Activated T-cell treated with anti-CD3 and anti-CD28 coated beads for 1 hour (primary cell): ENCODE measurements around the gene GRID1.
"Not testable (repeated sequence)": the region's sequence is repeated elsewhere in the genome, so short reads cannot be mapped to it uniquely, and the experiment has no call there.

Source experiments
- DNase-seq: peaks from one replicate; pipeline ENCODE4 v3.0.0-alpha.2; 2020; ENCODE audit warnings: low read depth

Gene GRID1

DNA sequence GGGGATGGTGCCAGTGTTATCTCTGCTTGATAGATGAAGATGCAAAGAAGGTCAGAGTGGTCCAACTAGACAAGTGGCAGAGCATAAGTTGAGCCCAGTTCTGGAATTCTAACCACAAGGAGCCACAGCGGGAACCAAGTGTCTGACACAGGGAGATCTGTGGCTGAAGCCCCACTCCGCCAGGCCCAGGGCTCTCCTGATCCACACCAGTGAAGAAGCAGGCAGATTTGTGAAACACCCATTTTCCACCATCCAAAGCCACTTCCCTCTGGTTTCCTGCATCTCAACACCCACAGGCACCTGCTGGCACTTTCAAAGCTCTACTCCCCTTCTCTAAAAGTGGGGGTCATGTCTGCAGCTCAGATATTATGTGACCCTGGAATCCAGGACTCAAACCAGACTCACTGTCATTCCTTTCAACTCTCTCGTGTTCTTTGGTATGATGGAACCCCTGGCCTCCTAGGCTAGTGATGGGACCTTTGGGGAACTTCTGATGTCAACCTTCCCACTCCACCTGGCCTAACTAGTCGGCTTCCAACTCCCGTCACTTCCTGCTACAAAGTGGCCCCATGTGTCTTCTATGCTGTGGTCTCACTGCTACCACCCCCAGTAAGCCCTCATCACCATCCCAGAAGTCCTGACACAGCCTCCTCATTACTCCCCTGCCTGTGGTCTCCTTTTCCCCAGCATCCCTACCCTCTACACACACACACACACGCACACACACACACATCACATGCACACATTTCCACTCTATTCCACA is 177.6 kb downstream of the GRID1 start:
- DNase-seq: no peak

DNA sequence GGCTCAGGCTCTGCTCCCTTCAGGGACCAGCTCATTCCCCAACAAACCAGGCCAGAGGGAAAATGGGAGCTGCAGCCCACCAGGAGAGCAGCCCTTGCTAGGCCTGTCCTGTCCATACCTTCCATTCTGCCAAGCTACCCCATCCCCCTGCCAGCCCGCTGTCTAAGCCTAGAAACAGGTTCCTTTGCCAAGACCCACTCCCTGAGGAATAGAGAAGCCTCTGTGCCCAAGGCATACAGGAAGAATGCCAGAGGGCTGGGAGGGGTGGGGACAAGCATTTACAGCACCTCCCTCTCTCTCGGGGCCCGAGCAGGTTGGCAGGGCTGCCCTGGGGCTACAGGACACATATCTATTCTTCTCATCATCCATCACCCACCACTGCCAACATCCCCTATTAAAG is 178.3 kb downstream of the GRID1 start:
- DNase-seq: no peak

DNA sequence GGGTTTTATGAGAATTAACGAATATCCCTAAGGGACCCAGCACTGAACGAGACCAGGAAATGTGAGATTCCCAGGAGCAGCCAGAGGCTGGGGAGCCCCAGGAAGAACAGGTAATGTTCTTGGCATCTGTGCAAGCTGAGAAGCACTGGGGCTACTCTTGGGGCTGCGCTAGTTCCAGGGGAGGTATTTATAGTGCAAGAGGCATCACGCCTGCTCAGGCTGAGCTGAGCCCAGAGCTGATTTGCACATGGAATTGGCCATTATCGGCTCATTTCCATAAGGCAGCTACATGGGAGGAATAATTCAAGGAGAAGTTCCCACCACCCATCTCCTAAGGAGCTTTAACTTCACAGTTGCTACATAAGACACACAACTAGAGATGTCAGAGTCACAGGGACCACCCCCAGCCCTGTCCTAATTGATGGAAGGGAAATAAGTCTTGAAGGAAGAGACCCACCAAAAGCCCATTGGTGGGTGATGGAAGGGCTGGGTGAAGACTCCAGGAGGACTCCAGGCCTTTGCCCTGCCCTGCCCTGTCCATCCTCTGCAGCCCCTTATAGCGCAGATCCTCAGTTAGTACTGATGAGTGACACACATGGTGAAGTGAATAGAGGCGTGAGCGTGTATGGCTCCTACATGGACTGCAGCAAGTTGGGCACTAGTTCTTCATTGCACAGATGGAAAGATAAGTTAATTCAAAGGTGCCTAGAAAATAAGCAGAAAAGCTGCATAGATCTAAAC is 178.9 kb downstream of the GRID1 start:
- DNase-seq: no peak

DNA sequence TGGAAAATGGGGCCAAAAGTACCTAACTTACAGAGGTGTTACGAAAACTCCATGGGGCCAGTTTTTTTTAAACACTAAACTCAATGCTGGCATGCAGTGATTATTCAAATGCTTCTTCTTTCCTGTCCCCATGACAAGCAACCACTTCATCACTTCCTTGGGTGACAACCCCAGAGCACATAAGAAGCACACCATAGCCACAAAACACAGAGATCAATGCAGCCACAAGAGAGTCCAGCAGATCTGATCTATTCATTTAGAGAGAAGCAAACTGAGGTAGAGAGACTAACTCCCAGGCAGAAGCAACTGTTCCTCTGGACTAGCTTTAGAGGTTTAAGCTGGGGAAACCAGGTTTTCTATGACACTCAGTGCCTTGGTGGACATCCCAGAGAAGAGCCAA is 180.0 kb downstream of the GRID1 start:
- DNase-seq: no peak

DNA sequence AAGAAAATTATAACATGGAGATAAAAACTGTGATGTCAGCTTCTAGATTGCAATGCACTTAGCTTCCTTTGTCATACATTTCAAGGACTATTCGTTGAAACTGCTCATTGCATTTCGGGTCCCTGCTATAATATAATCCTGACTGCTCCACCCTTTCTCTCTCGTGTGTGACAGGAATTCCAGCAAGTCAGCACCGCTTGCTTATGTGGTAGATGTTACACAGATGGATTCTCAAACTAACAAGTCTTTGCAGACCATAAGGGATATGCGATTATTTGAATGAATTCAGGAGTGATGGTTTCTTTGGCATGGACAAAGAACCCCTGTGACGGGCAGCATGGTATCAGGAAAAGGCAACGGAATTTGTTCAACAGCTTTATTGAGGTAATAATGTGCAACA is 184.0 kb downstream of the GRID1 start:
- no peak for DNase-seq

DNA sequence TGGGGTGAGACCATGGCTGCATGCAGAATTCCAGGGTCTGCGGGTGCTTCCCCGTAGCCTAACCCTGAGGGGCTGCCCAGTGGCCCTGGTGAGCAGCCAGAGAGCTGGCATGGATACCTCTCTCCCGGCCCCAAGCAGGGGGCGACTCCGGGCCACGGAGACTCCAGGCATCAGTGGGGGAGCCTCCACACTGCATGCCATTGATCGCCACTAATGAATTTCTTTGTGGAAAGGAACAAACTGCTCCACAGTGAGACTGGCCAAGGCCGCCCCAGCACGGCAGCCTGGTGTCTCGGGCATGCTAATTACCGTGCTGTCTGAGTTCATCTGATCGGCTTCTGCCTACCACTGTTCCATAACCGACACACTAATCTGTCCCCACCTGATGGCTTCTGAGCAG is 184.4 kb downstream of the GRID1 start:
- no peak for DNase-seq

DNA sequence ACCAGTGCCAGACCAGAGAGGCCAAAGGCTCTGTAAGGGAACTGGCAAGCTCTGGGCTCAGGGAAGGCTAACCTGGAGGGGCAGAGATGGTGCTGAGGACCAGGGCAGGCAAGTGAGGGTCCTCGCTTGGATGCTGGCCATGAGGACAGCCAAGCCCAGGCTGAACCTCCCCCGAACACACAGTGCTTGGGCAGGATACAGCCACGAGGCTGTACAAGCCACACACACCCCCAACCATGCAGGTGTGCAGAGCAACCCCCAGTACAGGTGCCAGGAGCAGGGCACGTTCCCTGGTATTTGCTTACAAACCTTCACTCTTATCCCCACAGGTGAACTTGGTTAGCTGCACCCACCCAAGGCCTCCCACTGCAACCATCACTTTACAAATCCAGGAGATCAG is 185.7 kb downstream of the GRID1 start:
- DNase-seq: no peak

DNA sequence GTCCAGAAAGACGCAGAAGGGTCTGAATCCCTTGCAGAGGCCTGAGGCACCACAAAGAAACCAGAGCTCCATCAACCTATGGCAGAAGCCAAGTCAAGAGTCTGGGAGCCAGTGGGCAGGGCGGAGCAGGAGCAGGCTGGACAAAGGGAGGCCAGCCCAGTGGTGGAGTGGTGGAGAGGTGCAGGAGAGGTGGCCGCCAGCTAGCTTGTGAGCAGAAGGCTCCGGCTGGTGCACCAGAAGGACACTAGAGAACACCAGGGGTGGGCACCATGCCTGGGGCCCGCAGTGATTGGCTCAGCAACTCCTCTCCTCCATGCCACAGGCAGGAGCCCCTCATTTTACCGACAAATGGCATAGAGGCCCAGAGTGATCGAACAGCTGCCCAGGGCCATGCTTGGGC is 186.6 kb downstream of the GRID1 start:
- no peak for DNase-seq

DNA sequence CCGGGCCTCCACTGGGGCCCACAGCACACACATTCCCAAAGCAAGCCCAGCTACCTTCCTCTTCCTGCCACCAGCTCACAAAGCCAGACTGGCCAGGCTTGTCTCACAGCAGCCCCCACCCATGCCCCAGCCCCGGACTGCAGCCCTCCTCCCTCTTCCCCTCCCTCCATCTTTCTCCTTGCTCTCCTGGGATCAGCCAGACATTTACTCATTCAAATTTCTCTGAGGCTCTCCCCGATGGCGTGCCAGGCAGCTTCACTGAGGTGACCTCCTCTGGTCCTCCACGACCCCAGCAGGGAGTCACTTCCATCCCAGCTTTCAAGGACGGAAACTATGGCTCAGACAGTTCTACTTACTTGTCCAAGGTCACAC is 187.5 kb downstream of the GRID1 start:
- no peak for DNase-seq

DNA sequence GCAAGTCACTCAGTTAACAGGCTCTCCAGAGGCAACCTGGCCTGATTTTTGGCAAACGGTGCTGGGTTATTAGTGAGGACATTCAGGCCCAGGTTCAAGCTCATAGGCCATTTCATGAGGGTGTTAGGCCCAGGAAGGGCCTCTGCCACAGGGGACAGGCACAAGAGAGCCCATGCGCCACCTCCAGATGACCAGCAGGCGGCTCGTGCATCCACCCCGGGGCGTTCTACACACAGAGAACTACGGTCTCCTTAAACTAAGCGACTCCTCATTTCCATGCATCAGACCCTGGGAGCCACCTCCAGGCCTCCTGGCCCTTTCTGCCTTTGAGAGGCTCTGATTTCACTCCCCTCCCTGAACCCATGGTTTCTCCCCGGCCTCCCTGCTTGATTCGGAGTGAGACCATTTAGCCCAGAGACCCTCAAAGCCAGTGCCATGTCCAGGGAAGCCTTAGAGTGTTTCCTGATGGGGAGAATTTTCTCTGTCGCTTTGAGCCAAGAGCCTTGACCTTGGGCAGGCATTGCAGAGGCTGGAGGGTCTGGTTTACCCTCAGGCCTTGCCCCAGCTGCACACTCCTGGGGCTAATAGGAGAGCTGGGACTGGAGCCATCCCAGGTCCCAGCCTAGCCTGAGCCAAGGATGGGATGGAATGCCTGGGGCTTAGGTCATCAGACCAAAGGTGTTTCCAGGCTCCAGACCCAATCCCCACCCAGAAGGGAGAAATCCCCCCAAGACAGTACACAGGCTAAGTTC is 188.0 kb downstream of the GRID1 start:
- no peak for DNase-seq

DNA sequence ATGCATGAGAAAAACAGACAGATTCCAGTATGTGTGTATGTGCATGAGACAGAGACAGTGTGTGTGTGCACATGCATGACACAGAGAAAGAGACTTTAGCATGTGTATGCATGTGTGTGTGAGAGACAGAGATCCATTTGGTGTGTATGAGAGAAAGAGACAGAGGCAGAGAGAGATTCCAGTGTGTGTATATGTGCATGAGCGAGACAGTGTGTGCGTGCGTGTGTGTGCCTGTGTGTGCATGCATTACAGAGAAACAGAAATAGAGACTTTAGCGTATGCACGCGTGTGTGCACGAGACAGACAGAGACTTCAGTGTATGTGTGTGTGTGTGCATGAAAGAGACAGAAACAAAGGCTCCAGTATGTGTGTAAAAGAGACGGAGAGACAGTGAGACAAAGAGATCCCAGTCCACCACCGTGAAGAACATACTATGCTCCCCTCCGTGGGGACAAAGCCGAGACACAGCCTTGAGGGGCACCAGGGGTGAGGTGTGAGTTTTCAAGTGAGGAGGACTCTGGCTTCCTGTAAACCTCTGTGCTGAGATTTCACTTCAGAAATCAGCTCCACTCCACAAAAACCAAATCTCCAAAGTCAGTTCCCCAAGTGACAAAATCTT is 188.9 kb downstream of the GRID1 start:
- no peak for DNase-seq

DNA sequence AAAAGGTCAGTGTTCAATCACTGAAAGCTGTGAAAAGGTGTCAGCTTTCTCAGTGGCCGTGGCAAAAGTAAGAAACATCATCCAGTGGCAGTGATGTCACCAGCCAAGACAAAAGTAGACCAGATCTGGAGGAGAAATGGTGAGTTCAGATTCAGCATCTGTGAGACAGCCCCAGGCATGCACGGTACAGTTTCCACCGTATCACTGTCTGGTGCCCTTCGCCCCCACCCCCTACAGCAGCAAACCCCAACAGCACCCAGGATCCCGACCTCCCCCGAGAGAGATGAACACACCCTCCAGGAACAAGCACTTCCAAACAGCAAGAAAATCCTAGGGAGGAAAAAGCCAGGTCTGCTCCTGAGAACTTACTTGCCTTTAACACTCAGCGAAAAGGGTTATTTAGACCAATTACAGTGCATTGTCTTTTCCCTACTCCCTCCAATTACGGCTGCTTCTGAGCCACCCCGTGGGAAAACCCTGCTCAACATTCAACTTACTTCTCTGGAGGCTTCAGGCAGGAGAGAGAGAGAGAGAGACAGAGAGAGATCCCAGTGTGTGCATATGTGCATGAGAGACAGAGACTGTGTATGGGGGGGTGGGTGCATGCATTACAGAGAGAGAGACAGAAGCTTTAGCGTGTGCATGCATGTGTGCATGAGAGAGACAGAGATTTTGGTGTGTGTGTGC is 189.6 kb downstream of the GRID1 start:
- DNase-seq: no peak

DNA sequence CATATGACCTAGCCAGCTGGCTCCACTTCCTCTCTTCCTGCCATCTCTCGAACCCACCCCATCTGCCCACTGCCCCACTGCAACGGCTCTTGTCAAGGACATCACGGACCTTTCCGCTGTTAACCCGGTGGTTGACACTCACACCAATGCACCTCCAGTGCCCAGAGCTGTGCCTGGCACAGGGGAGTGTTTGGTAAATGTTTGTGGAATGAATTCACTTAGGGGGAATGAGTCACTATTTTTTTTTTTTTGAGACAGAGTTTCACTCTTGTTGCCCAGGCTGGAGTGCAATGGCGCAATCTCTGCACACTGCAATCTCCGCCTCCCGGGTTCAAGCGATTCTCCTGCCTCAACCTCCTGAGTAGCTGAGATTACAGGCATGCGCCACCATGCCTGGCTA is 191.1 kb downstream of the GRID1 start:
- not testable (repeated sequence) for DNase-seq

DNA sequence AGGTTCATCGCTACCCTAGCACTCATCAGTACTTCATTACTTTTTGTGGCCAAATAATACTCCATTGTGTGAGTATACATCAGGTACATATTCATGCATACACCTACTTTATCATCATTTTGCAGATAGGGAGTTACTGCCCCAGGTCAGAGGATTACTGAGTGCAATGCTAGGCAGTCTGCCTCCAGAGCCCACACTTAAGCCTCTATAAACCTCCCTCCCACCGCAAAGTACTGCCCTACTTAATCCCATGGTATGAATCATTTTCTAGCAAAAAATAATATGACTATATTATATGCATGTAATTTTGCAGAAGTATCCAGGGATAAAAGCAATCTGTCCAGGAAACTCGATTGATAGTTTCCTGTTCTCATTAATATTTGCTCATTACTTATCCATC is 194.3 kb downstream of the GRID1 start:
- no peak for DNase-seq

DNA sequence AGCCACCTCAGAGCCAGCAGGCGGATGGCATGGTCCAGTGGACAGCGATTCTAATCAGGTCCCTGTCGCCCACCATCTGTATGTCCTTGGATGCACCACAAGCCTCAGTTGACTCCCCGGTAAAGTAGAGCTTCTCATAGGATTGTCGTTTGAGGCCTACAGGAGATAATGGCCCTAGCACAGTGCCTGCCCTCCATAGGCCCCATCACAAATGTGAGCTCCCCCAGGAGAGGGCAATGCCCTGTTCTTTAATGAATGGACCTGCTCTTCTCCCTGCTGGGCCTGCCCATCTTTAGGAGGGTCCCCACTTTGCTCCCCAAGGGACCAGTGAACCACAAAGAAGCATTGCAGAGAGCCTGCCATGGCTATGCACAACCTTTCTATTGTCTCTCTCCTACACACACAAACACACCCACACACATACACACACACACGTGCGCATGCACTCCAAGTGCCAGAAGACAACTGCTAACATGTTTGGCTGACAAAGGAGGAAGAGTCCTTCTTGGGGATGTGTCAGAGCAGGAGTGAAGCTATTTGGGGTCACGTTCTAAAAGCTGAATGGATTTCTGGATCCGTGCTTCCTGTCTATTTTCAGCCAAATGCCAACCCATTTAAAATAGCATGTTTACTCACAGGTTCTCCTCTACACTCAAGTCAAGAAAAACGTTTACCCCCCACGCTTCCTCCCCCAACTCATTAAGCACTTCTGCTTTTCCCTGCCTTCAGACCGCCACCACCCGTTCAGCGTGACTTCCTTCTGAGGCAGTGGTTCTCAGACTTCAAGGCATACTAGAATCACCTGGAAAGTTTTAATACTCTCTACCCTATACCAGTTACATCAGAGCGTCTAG is 196.1 kb downstream of the GRID1 start:
- no peak for DNase-seq

DNA sequence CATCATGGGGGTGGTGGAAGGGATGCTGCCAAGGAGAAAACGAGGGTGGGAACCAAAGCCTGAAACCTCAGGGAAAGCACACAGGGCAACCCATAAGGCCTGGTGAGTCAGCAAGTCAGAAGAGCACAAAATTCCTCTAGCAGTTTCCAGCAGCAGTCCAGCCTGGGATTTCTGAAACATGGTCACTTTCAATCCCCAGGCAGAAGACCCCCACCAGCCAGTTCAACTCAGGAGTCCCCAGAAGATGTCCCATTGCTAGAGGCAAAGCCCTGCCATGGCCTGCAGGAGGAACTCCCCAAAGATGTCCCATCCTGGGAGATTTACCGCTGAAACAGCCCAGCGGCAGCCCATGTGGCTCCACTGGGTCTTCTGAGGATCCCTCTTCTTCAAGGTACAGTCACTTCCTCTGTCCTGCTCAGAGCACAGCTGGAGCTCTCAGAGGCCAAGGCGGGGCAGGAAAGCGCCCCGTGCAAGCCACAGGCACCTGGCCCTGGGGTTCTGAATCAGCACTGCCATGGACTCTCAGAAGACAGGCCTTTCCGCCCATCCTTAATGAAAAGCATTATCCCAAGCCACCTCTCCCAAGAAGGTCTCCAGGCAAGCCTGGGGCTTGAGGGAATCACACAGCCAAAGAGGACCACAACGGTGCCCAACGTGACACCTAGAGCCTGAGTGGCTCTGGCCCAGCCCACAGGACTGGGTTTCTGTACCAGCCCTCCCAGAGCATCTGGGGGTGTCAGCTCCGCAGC is 196.9 kb downstream of the GRID1 start:
- no peak for DNase-seq

DNA sequence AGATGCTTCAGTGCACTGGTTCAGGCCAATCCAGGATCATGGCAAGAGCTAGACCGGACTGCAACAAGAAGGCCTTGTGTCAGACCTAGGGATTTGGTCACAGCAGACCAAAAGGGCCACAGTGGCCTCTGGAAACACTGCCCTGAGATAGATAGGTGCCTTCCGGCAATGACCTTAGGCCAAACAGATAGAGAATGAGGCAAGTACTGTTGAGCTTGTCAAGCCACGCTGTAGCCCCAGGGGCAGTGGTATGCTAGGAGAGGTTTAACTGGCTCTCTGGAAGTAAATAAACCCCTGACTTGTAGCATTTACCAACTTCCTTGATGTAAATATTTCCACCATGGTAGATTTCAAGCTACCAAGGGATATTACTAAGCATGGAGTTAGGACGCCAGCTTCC is 197.5 kb downstream of the GRID1 start:
- no peak for DNase-seq

DNA sequence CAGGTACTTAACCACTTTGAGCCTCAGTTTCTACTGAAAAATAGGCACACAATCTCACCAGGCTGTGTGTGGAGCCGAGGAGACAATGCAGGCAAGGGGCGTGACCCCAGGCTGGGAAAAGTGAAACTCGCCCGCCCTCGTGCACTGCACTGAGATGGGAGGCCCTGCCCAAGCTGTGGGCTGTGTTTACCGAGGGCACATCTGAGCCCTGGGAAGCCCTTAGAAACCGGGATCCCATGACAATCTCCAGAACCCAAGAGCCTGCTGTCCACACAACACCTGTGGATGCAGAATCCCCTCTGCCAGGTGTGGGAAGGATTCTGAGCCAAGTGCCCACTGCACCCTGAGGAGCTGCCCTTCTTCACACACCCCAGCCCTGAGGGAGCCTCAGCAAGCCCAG is 198.3 kb downstream of the GRID1 start:
- DNase-seq: no peak

DNA sequence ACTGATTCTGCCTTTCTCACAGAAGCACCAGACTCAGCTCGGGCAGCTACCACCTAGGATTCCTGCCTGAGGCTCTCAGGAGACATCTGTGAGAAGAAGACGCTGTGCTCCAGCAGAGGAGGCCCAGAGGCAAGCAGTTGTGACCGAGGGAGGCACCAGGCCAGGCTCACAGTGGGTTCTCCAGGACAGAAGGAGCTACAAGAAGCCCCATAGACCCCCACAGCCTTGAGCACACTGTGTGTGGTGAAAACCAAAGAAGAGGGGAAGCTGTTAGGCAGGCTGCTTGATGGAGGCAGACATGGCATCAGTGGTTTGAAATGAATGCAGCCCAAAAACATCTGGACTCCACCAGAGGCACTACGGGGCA is 198.8 kb downstream of the GRID1 start:
- no peak for DNase-seq

DNA sequence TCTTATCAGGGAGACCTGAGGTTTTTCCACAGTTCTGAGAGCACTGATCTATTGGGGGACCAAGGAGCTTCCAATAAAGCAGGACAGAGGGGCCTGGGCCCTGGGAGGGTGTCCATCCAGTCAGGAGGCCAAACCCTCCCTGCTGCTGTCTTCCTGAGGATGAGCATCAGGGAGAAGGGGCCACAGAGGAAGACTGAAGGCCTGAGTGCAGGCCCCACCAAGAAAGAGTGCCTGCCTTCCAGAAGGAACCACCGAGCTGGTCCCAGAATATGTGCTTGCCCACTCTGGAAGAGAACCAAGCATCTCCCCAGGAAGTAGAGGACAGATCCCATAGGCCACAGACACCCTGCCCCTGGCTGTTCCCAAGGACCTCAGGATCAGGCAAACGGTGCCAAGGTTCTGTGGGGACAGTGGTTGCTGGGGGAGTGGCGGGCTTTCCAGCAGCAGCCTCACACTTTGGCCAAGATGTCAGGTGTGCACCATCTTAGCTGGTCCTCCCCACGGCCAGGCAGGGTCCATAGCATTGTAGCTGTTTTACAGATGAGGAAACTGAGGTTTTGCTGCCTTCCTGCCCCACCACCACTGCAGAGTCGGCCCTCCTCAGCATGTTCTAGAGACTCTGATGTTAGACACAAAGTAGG is 199.4 kb downstream of the GRID1 start:
- no peak for DNase-seq
